ENCODE results near the gene DMD. TPM values are rescaled to one million over a fixed set of nuclear protein-coding genes. Genes with fewer than 3 reads are reported as not detected.

DMD gene
- total RNA-seq, 2 experiments from 2014 or later = 0.27 to 0.49 TPM

- H3K9me3 Mint-ChIP-seq = no peaks in the 10 kb centered on the region
- no peak for DNase-seq
- CTCF ChIA-PET = no interaction called here
These were observed 1791.0 kb downstream of the DMD start for GRCh38 chrX:31420302-31420701.

GRCh38 chrX:31397119-31397518 is 1814.2 kb downstream of the DMD start:
- no peak overlapping the region for H3K4me3 Mint-ChIP-seq
- no peaks in the 10 kb centered on the region for H3K4me1 Mint-ChIP-seq (ENCODE audit: low read depth)
- no peaks in the 10 kb centered on the region for H3K36me3 Mint-ChIP-seq (ENCODE audit: low read depth)
- H3K27ac Mint-ChIP-seq = no peak overlapping the region
- no peaks in the 10 kb centered on the region for H3K9me3 Mint-ChIP-seq
- TF ChIP-seq CTCF (IDR thresholded peaks at IDR 0.05) = no peak
- ChIA-PET POLR2A (no interaction called here), CTCF (no interaction called here)
- intact Hi-C loops (cut with micrococcal nuclease) = no loop called here
- no peak for DNase-seq
- no peak for ATAC-seq
- H3K27me3 Mint-ChIP-seq = no peaks in the 10 kb centered on the region

More at GRCh38 chrX:31420302-31420701, 1791.0 kb downstream of the DMD start:
- H3K27me3 Mint-ChIP-seq = no peaks in the 10 kb centered on the region
- intact Hi-C loops (cut with micrococcal nuclease) = no loop called here
- H3K36me3 Mint-ChIP-seq (ENCODE audit: low read depth) = no peaks in the 10 kb centered on the region
- no peak overlapping the region for H3K4me3 Mint-ChIP-seq
- POLR2A ChIA-PET = no interaction called here
- H3K27ac Mint-ChIP-seq = no peak overlapping the region
- TF ChIP-seq CTCF (IDR thresholded peaks at IDR 0.05) = no peak
- no peaks in the 10 kb centered on the region for H3K4me1 Mint-ChIP-seq (ENCODE audit: low read depth)
- ATAC-seq = no peak

GRCh38 chrX:31392513-31392912 is 1818.8 kb downstream of the DMD start:
- no peak for DNase-seq
- Mint-ChIP-seq H3K4me3 (no peak overlapping the region), H3K27me3 (no peaks in the 10 kb centered on the region), H3K36me3 (ENCODE audit: low read depth) (no peaks in the 10 kb centered on the region), H3K27ac (no peak overlapping the region), H3K9me3 (no peaks in the 10 kb centered on the region), H3K4me1 (ENCODE audit: low read depth) (no peaks in the 10 kb centered on the region)
- no peak for TF ChIP-seq CTCF (IDR thresholded peaks at IDR 0.05)
- CTCF ChIA-PET = no interaction called here
- intact Hi-C loops (cut with micrococcal nuclease) = no loop called here
- ATAC-seq = no peak
- POLR2A ChIA-PET = interaction anchor here (0.7 kb wide), 1 partner anchor 251 kb away, joined by 3 read pairs; no protein-coding TSS in a partner anchor

- DNase-seq = no peak
- no peaks in the 10 kb centered on the region for H3K4me1 Mint-ChIP-seq (ENCODE audit: low read depth)
- no peaks in the 10 kb centered on the region for H3K9me3 Mint-ChIP-seq
- POLR2A ChIA-PET = no interaction called here
- no peak overlapping the region for H3K4me3 Mint-ChIP-seq
- TF ChIP-seq CTCF (IDR thresholded peaks at IDR 0.05) = no peak
- CTCF ChIA-PET = no interaction called here
- ATAC-seq = no peak
- no peak overlapping the region for H3K27ac Mint-ChIP-seq
- no peaks in the 10 kb centered on the region for H3K27me3 Mint-ChIP-seq
- intact Hi-C loops (cut with micrococcal nuclease) = no loop called here
- H3K36me3 Mint-ChIP-seq (ENCODE audit: low read depth) = no peaks in the 10 kb centered on the region
These were observed 1822.4 kb downstream of the DMD start for GRCh38 chrX:31388946-31389345.

- no peaks in the 10 kb centered on the region for H3K4me1 Mint-ChIP-seq (ENCODE audit: low read depth)
- CTCF ChIA-PET = no interaction called here
- no peaks in the 10 kb centered on the region for H3K27me3 Mint-ChIP-seq
- no peaks in the 10 kb centered on the region for H3K36me3 Mint-ChIP-seq (ENCODE audit: low read depth)
- POLR2A ChIA-PET = no interaction called here
- no peaks in the 10 kb centered on the region for H3K9me3 Mint-ChIP-seq
- intact Hi-C loops (cut with micrococcal nuclease) = no loop called here
- TF ChIP-seq CTCF (IDR thresholded peaks at IDR 0.05) = no peak
- H3K4me3 Mint-ChIP-seq = no peak overlapping the region
- DNase-seq (no peak), ATAC-seq (no peak)
- H3K27ac Mint-ChIP-seq = no peak overlapping the region
These were observed 1826.9 kb downstream of the DMD start for GRCh38 chrX:31384471-31384870.
